Thyroid gland (tissue), 4 donors: ENCODE measurements around the gene OSGIN1.

Experiments
- CTCF ChIP-seq, 6 experiments: fragments of 200-600 bp in 3 of 6; fragments of 450-650 bp in 3 of 6; sonication (generic) in 3 of 6; IDR thresholded peaks; one replicate each; pipeline ENCODE4 v1.5.1; 2016 to 2019; ENCODE audit warnings: antibody characterized with exemption in 6 of 6, mild to moderate bottlenecking in 2 of 6, inconsistent platforms in 1 of 6, moderate library complexity in 1 of 6
- POLR2A ChIP-seq, 2 donors: fragments of 450-650 bp; IDR thresholded peaks; one replicate each; pipeline ENCODE4 v1.6.1; 2017; ENCODE audit warnings: antibody characterized with exemption in 2 of 2, mild to moderate bottlenecking in 2 of 2, moderate library complexity in 1 of 2

- TF ChIP-seq CTCF (IDR thresholded peaks at IDR 0.05) (no peak), POLR2A (IDR thresholded peaks at IDR 0.05) (no peak)
Measured at GRCh38 chr16:83940119-83940518, 12.9 kb upstream of the OSGIN1 start.
